ENCODE data around the gene TMEM163.
"Not testable (repeated sequence)": the region's sequence is repeated elsewhere in the genome, so short reads cannot be mapped to it uniquely, and the experiment has no call there.

Gene TMEM163

DNA sequence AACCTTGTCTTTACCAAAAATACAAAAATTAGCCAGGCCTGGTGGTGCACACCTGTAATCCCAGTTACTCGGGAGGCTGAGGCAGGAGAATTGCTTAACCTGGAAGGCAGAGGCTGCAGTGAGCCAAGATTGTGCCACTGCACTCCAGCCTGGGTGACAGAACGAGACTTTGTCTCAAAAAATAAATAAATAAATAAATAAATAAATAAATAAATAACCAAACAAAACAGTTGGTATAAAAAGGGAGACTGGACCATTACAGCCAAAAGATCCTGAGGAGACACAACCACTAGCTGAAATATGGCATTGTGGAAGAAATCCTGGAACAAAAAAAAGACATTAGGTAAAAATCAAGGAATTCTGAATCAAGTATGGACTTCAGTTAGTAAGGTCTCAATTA is 4.9 kb upstream of the TMEM163 start:
- DNase-seq (ENCODE audit: low read depth in 2 of 2), result not testable (repeated sequence)

GRCh38 chr2:134722728-134723127 is 3.9 kb upstream of the TMEM163 start:
- DNase-seq (ENCODE audit: low read depth in 2 of 2), result no peak

GRCh38 chr2:134721596-134721995 is 2.8 kb upstream of the TMEM163 start:
- DNase-seq (ENCODE audit: low read depth in 2 of 2), result no peak

GRCh38 chr2:134718023-134718816 is 580 bp downstream of the TMEM163 start:
- no peak for DNase-seq (ENCODE audit: low read depth in 2 of 2)

GRCh38 chr2:134717286-134718022 is 1.3 kb downstream of the TMEM163 start:
- no peak for DNase-seq (ENCODE audit: low read depth in 2 of 2)

DNA sequence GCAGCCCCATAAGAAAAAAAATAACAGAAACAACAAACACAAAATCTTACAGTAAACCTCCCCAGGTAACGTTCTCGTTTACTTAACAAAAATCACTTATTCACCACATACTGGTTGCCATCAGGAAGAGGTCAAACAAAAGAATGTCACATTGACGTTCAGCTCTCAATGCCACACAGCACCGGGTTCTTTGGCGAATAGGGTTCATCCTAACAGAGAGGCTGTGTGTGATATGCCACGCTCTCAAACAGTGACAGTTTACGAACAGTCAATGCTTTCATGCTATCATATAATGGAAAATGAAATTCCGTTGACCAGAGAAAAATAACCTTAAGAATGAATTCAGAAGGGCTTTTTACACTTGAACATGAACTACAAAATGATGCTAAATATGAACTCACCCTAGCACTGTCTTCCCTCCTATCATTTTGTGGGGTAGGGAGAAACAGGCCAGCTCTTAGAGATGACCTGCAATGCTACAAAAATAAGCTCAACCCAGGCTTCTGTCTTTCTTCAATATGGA is 2.0 kb downstream of the TMEM163 start:
- no peak for DNase-seq (ENCODE audit: low read depth in 2 of 2)

DNA sequence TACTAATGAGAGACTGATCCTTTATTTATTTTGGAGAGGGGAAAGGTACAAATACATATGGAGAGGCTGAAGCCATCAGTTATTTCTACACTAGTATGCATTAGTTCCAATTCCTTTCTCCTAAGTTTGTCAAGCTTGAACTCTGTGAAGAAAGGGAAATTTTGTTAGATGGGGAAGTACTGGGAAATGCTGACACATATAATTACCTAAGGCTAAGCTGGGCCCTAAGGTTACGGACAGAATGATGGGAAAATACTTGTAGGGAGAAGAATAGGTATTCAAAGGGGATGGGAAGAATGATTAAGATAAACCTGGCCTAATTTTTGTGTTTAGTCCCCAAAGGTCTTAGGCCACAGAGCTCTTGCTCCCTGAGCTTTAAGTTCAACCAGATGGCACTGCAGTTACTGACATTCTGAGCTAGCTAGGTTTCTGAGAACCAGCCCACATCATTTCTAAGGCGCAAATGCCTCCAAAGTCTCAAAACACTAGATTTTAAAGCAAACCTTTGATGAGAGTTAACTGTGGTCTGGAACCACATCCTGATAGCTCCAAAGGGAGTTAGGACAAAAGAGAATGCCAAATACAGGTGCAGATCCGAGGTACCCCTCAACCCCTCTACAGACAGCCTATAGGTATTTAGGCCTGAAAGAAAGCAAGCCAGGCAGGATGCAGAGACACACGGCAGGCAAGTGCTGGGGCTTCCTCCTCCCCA is 2.7 kb downstream of the TMEM163 start:
- DNase-seq (ENCODE audit: low read depth in 2 of 2), result no peak

- no peak for DNase-seq (ENCODE audit: low read depth in 2 of 2)
These were observed 4.6 kb downstream of the TMEM163 start for GRCh38 chr2:134714228-134714627.

- no peak for DNase-seq (ENCODE audit: low read depth in 2 of 2)
These were observed 5.2 kb downstream of the TMEM163 start for GRCh38 chr2:134713606-134714005.

GRCh38 chr2:134713176-134713575 is 5.6 kb downstream of the TMEM163 start:
- DNase-seq (ENCODE audit: low read depth in 2 of 2), result no peak

- no peak for DNase-seq (ENCODE audit: low read depth in 2 of 2)
These were observed 6.1 kb downstream of the TMEM163 start for GRCh38 chr2:134712736-134713135.

DNA sequence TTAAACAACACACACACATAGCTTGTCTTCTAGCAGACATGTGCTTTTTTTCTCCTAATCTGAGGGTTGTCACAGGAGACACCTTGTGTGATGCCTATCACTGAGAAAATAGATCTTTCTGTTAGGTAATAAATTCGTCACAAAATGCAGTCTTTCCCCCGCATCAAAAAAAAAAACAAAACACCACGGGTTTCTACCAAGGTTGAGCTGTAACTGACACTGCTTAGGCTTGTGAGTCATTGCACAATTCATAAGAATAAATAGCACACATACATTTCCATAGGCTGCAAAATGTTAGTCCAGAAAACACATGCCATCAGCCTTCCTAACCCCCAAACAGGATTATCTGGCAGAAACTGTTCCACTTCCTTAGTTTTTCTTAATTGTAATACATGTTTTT is 6.5 kb downstream of the TMEM163 start:
- no peak for DNase-seq (ENCODE audit: low read depth in 2 of 2)

DNA sequence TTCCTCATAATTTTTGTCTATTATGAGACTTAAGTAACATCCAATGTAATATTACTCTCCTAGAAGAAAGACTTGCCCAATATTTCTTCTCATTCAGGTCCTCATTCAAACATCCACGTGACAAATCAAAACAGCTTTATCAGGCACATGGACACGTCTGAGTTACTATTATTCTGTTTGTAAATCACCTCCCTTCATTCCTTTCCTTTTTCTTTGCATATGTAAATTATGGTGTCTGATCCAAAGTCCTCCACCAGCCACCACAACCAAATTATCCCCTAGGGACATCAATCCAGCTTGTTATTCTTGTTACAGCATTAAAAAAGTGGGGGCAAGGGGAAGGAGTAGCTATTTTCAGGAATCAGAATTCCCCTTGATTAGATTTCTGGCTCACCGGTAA is 7.1 kb downstream of the TMEM163 start:
- DNase-seq (ENCODE audit: low read depth in 2 of 2), result no peak

DNA sequence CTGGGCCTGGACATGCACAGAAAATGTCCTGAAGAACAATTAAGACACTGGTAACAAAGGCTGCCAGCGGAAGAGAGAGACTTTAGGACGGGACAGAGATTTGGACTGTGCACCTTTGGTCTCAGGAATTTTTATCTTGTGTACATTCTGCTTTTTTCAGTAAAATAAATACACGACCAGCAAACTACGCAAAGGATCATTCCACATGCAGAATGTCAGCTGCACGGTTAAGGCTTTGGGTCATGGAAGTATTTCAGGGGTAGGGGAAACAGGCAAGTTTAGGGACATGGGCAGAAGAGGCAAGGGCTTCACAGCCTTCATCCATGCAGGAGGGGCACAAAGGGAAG is 11.5 kb downstream of the TMEM163 start:
- DNase-seq (ENCODE audit: low read depth in 2 of 2), result no peak

GRCh38 chr2:134706587-134707329 is 12.0 kb downstream of the TMEM163 start:
- no peak for DNase-seq (ENCODE audit: low read depth in 2 of 2)

GRCh38 chr2:134705861-134706586 is 12.8 kb downstream of the TMEM163 start:
- DNase-seq (ENCODE audit: low read depth in 2 of 2), result no peak

DNA sequence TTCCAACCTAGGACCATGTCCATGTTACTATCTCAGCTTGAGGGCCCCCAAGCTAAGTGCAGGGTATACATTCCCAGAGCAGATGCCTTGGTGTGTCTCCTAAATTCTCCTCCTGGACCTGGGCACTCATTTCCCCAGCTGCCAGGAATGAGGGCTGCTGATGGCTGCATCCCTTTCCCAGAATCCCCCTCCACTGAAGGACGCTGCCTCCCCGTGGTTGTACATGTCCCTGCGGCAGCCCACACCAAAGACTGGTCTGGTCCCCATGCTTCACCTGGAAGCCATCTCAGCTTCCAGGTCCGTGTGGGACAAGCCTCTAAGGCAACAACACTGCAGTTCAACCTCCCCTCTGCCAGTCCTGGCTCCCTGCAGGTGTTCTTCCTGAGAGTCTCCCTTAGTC is 14.6 kb downstream of the TMEM163 start:
- DNase-seq (ENCODE audit: low read depth in 2 of 2), result no peak

GRCh38 chr2:134703426-134703825 is 15.4 kb downstream of the TMEM163 start:
- DNase-seq (ENCODE audit: low read depth in 2 of 2), result no peak

GRCh38 chr2:134700730-134701129 is 18.1 kb downstream of the TMEM163 start:
- no peak for DNase-seq (ENCODE audit: low read depth in 2 of 2)

- DNase-seq (ENCODE audit: low read depth in 2 of 2), result no peak
These were observed 24.4 kb downstream of the TMEM163 start for GRCh38 chr2:134694411-134694810.
